NCI-H1417 (cell line): ENCODE results near the gene PIGH.
"Not testable (repeated sequence)": the region's sequence is repeated elsewhere in the genome, so short reads cannot be mapped to it uniquely, and the experiment has no call there.

Experiments
- DNase-seq, 3 experiments: peaks; one replicate each; lab custom pipeline; 2025; lab: John Stamatoyannopoulos, UW

PIGH gene

GRCh38 chr14:67609642-67610310, 9.7 kb upstream of the PIGH start:
- no peak for DNase-seq

GRCh38 chr14:67607646-67608045, 7.6 kb upstream of the PIGH start:
- DNase-seq, result no peak

GRCh38 chr14:67602995-67603545, 3.0 kb upstream of the PIGH start:
- no peak for DNase-seq

GRCh38 chr14:67602076-67602475, 2.0 kb upstream of the PIGH start:
- no peak for DNase-seq

GRCh38 chr14:67600562-67600974, 500 bp upstream of the PIGH start:
- not testable (repeated sequence) for DNase-seq

GRCh38 chr14:67595392-67595791, 4.7 kb downstream of the PIGH start:
- no peak for DNase-seq

- not testable (repeated sequence) for DNase-seq
These were observed 6.4 kb downstream of the PIGH start for GRCh38 chr14:67593650-67594049.

- no peak for DNase-seq
These were observed 10.8 kb downstream of the PIGH start for GRCh38 chr14:67589204-67589770.

- DNase-seq, result no peak
These were observed 13.7 kb downstream of the PIGH start for GRCh38 chr14:67586369-67586768.

- no peak for DNase-seq
These were observed 15.1 kb downstream of the PIGH start for GRCh38 chr14:67584978-67585377.

GRCh38 chr14:67583711-67584644, 16.1 kb downstream of the PIGH start:
- peak; percentile 31 to 77 (median 48) for DNase-seq

GRCh38 chr14:67582061-67582460, 18.0 kb downstream of the PIGH start:
- no peak for DNase-seq

- DNase-seq, result no peak
These were observed 18.4 kb downstream of the PIGH start for GRCh38 chr14:67581643-67582042.

GRCh38 chr14:67580336-67581171, 19.5 kb downstream of the PIGH start:
- DNase-seq, result peak in 1 of 3 experiments; percentile 26

- no peak for DNase-seq
These were observed 20.4 kb downstream of the PIGH start for GRCh38 chr14:67579636-67580035.

GRCh38 chr14:67579040-67579439, 21.0 kb downstream of the PIGH start:
- DNase-seq, result no peak

- DNase-seq, result no peak
These were observed 21.9 kb downstream of the PIGH start for GRCh38 chr14:67577909-67578749.

- DNase-seq, result no peak
These were observed 22.8 kb downstream of the PIGH start for GRCh38 chr14:67577181-67577808.

- no peak for DNase-seq
These were observed 23.7 kb downstream of the PIGH start for GRCh38 chr14:67576216-67576955.
